Body of pancreas (tissue), 4 donors: ENCODE measurements around the gene USP48.

Experiments used
- CTCF ChIP-seq, 7 experiments: fragments of 450-650 bp in 4 of 7; fragments of 200-600 bp in 3 of 7; sonication (generic) in 3 of 7; IDR thresholded peaks; one replicate each; pipeline ENCODE4 v1.5.1; 2016 to 2019; ENCODE audit warnings: antibody characterized with exemption in 7 of 7
- POLR2A ChIP-seq, 3 donors: fragments of 450-650 bp; IDR thresholded peaks; one replicate each; pipeline ENCODE4 v1.6.1; 2016; ENCODE audit warnings: antibody characterized with exemption in 3 of 3, mild to moderate bottlenecking in 2 of 3

DNA sequence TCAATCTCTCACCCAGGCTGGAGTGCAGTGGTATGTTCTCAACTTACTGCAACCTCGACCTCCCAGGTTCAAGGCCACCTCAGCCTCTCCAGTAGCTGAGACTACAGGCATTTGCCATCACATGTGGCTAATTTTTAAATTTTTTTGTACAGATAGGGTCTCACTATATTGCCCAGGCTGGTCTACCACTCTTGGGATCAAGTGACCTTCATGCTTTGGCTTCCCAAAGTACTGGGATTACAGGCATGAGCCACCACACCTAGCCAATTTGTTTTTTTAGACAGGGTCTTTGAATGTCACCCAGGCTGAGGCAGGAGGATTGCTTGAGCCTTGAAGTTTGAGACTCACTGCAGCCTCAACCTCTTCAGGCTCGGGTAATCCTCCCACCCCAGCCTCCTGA lies 10.2 kb upstream of the USP48 start:
- TF ChIP-seq CTCF (IDR thresholded peaks at IDR 0.05) (no peak), POLR2A (IDR thresholded peaks at IDR 0.05) (no peak)
